ENCODE results near the gene GAB2. TPM values are rescaled to one million over a fixed set of nuclear protein-coding genes. Genes with fewer than 3 reads are reported as not detected.

Gene GAB2
- polyA plus RNA-seq, 2 of the 4 experiments (the other 2 are of a cell fraction) = 2.8 to 4.7 TPM

DNA sequence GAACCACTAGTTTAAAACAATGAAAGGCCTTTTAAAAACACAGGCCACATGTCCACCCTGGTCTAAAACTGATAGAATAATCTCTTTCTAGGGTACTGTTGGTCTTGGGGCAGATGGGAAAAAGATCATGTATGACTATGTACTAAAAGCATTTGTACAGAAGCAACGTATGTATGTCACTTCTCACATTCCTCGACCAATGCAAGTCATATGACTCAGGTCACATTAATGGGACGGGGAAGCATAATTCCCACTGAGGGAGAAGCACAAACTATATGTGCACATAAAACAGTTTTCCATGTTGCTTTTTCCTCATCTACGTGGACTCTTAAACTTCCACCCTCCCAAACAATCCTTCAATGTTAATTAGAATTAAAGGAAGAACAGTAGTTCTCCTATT is 32.2 kb upstream of the GAB2 start:
- H3K27ac ChIP-seq = no peak overlapping the region
- FAIRE-seq (no peak), DNase-seq (ENCODE audit: low read depth in 1 of 2, low spot score in 1 of 2) (no peak), ATAC-seq (no peak)
- H3K4me2 ChIP-seq = no peak overlapping the region
- H3K4me3 ChIP-seq = no peak overlapping the region
- 88% methylated on average over 4 of the region's 4 CpGs for WGBS (ENCODE audit: missing lambda C conversion rate)
- H3K9me3 ChIP-seq = no peaks in the 10 kb centered on the region
- ChIA-PET CTCF (interaction anchor here (1.0 kb wide), 1 partner anchor 115 kb away, joined by 3 read pairs; no protein-coding TSS in a partner anchor), POLR2A (no interaction called here)
- TF ChIP-seq NFE2L2 (conservative IDR thresholded peaks at IDR 0.05; ENCODE audit: low read length) = no peak
- no peak for TF ChIP-seq KDM5A (IDR thresholded peaks at IDR 0.05)
- TF ChIP-seq HMGXB4 (CRISPR knock-in tag; IDR thresholded peaks at IDR 0.05; ENCODE audit: borderline replicate concordance) = no peak
- TF ChIP-seq TP53 (CRISPR knock-in tag; IDR thresholded peaks at IDR 0.05) = no peak
- no peak for TF ChIP-seq ESRRA (IDR thresholded peaks at IDR 0.05; ENCODE audit: borderline replicate concordance, low read length)
- TF ChIP-seq TFCP2L1 (CRISPR knock-in tag; IDR thresholded peaks at IDR 0.05) = no peak
- TF ChIP-seq SREBF2 (IDR thresholded peaks at IDR 0.05) = no peak
- TF ChIP-seq, protein P1, sequence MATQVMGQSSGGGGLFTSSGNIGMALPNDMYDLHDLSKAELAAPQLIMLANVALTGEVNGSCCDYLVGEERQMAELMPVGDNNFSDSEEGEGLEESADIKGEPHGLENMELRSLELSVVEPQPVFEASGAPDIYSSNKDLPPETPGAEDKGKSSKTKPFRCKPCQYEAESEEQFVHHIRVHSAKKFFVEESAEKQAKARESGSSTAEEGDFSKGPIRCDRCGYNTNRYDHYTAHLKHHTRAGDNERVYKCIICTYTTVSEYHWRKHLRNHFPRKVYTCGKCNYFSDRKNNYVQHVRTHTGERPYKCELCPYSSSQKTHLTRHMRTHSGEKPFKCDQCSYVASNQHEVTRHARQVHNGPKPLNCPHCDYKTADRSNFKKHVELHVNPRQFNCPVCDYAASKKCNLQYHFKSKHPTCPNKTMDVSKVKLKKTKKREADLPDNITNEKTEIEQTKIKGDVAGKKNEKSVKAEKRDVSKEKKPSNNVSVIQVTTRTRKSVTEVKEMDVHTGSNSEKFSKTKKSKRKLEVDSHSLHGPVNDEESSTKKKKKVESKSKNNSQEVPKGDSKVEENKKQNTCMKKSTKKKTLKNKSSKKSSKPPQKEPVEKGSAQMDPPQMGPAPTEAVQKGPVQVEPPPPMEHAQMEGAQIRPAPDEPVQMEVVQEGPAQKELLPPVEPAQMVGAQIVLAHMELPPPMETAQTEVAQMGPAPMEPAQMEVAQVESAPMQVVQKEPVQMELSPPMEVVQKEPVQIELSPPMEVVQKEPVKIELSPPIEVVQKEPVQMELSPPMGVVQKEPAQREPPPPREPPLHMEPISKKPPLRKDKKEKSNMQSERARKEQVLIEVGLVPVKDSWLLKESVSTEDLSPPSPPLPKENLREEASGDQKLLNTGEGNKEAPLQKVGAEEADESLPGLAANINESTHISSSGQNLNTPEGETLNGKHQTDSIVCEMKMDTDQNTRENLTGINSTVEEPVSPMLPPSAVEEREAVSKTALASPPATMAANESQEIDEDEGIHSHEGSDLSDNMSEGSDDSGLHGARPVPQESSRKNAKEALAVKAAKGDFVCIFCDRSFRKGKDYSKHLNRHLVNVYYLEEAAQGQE (IDR thresholded peaks at IDR 0.05) = no peak
- no peak for TF ChIP-seq MAZ (IDR thresholded peaks at IDR 0.05; ENCODE audit: borderline replicate concordance, low read depth, low read length)
- no peak for TF ChIP-seq MAFK (IDR thresholded peaks at IDR 0.05; ENCODE audit: partially characterized antibody)
- no peak for TF ChIP-seq PHF8 (IDR thresholded peaks at IDR 0.05; ENCODE audit: borderline replicate concordance, low read depth)
- TF ChIP-seq NR3C1 (IDR thresholded peaks at IDR 0.05) = no peak
- TF ChIP-seq HES2 (IDR thresholded peaks at IDR 0.05) = no peak
- TF ChIP-seq, protein P2, sequence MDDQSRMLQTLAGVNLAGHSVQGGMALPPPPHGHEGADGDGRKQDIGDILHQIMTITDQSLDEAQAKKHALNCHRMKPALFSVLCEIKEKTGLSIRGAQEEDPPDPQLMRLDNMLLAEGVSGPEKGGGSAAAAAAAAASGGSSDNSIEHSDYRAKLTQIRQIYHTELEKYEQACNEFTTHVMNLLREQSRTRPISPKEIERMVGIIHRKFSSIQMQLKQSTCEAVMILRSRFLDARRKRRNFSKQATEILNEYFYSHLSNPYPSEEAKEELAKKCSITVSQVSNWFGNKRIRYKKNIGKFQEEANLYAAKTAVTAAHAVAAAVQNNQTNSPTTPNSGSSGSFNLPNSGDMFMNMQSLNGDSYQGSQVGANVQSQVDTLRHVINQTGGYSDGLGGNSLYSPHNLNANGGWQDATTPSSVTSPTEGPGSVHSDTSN (IDR thresholded peaks at IDR 0.05) = no peak
- TF ChIP-seq CHD4 (IDR thresholded peaks at IDR 0.05; ENCODE audit: borderline replicate concordance) = no peak
- no peak for TF ChIP-seq POLR2AphosphoS2 (conservative IDR thresholded peaks at IDR 0.05; ENCODE audit: low read length)
- no peak for TF ChIP-seq HOXB5 (CRISPR knock-in tag; IDR thresholded peaks at IDR 0.05)
- TF ChIP-seq, protein P3, sequence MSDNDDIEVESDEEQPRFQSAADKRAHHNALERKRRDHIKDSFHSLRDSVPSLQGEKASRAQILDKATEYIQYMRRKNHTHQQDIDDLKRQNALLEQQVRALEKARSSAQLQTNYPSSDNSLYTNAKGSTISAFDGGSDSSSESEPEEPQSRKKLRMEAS (IDR thresholded peaks at IDR 0.05) = no peak
- no peak for TF ChIP-seq SMC3 (IDR thresholded peaks at IDR 0.05)
- H3K4me1 ChIP-seq = no peaks in the 10 kb centered on the region

- no peak overlapping the region for H3K4me2 ChIP-seq
- ATAC-seq (no peak), FAIRE-seq (no peak), DNase-seq (ENCODE audit: low read depth in 1 of 2, low spot score in 1 of 2) (no peak)
- no peak overlapping the region for H3K4me3 ChIP-seq
- POLR2A ChIA-PET = no interaction called here
- CTCF ChIA-PET = interaction anchor here (0.7 to 1.7 kb wide), 2 partner anchors 14 to 118 kb away, joined by 3 to 5 read pairs; no protein-coding TSS in a partner anchor
- H3K27ac ChIP-seq = no peak overlapping the region
- H3K4me1 ChIP-seq = no peaks in the 10 kb centered on the region
- TF ChIP-seq BHLHE40 (IDR thresholded peaks at IDR 0.05; ENCODE audit: low read depth, low read length) = no peak
- no peak for TF ChIP-seq NR3C1 (IDR thresholded peaks at IDR 0.05)
- TF ChIP-seq, protein P2 (IDR thresholded peaks at IDR 0.05) = no peak
- TF ChIP-seq JUN (IDR thresholded peaks at IDR 0.05) = no peak
- TF ChIP-seq NPAS2 (CRISPR knock-in tag; IDR thresholded peaks at IDR 0.05; ENCODE audit: borderline replicate concordance) = no peak
- TF ChIP-seq HES2 (IDR thresholded peaks at IDR 0.05) = no peak
- no peak for TF ChIP-seq SMC3 (IDR thresholded peaks at IDR 0.05)
- no peaks in the 10 kb centered on the region for H3K9me3 ChIP-seq
Observed at GRCh38 chr11:78446210-78446609, 28.6 kb upstream of the GAB2 start.
